Measurements from ENCODE around the gene ADAMTSL1.

The ADAMTSL1 gene

DNA sequence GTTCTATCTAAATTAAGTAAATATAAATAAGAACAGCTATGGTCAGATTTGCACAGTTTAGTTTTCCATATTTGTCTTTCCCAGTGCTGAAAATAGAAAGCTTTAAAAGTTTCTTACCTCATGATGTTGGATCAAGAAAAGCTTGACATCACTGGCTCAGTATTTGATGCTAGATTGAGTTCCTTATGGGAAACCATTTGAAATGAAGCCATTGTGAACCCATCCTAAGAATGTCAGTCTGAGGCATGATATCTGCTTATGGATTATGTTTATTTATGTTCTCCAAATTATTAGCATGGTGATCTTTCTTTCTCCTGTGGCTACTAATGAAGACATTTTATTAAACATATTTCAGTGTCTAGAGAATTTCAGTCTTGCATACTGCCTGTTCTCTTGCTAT is 143.0 kb downstream of the ADAMTSL1 start (continued):
- TF ChIP-seq, protein P1, sequence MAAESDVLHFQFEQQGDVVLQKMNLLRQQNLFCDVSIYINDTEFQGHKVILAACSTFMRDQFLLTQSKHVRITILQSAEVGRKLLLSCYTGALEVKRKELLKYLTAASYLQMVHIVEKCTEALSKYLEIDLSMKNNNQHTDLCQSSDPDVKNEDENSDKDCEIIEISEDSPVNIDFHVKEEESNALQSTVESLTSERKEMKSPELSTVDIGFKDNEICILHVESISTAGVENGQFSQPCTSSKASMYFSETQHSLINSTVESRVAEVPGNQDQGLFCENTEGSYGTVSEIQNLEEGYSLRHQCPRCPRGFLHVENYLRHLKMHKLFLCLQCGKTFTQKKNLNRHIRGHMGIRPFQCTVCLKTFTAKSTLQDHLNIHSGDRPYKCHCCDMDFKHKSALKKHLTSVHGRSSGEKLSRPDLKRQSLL (tag by site-specific recombination; IDR thresholded peaks at IDR 0.05), result no peak
- no peak for TF ChIP-seq ZNF658 (tag by site-specific recombination; IDR thresholded peaks at IDR 0.05)
- no peak for TF ChIP-seq FEZF1 (tag by site-specific recombination; IDR thresholded peaks at IDR 0.05)
- TF ChIP-seq, protein P2, sequence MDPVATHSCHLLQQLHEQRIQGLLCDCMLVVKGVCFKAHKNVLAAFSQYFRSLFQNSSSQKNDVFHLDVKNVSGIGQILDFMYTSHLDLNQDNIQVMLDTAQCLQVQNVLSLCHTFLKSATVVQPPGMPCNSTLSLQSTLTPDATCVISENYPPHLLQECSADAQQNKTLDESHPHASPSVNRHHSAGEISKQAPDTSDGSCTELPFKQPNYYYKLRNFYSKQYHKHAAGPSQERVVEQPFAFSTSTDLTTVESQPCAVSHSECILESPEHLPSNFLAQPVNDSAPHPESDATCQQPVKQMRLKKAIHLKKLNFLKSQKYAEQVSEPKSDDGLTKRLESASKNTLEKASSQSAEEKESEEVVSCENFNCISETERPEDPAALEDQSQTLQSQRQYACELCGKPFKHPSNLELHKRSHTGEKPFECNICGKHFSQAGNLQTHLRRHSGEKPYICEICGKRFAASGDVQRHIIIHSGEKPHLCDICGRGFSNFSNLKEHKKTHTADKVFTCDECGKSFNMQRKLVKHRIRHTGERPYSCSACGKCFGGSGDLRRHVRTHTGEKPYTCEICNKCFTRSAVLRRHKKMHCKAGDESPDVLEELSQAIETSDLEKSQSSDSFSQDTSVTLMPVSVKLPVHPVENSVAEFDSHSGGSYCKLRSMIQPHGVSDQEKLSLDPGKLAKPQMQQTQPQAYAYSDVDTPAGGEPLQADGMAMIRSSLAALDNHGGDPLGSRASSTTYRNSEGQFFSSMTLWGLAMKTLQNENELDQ (tag by site-specific recombination; IDR thresholded peaks at IDR 0.05; ENCODE audit: low read depth), result no peak
- no peak for TF ChIP-seq ZNF76 (tag by site-specific recombination; IDR thresholded peaks at IDR 0.05; ENCODE audit: borderline replicate concordance, low read depth)
- TF ChIP-seq, protein P3, sequence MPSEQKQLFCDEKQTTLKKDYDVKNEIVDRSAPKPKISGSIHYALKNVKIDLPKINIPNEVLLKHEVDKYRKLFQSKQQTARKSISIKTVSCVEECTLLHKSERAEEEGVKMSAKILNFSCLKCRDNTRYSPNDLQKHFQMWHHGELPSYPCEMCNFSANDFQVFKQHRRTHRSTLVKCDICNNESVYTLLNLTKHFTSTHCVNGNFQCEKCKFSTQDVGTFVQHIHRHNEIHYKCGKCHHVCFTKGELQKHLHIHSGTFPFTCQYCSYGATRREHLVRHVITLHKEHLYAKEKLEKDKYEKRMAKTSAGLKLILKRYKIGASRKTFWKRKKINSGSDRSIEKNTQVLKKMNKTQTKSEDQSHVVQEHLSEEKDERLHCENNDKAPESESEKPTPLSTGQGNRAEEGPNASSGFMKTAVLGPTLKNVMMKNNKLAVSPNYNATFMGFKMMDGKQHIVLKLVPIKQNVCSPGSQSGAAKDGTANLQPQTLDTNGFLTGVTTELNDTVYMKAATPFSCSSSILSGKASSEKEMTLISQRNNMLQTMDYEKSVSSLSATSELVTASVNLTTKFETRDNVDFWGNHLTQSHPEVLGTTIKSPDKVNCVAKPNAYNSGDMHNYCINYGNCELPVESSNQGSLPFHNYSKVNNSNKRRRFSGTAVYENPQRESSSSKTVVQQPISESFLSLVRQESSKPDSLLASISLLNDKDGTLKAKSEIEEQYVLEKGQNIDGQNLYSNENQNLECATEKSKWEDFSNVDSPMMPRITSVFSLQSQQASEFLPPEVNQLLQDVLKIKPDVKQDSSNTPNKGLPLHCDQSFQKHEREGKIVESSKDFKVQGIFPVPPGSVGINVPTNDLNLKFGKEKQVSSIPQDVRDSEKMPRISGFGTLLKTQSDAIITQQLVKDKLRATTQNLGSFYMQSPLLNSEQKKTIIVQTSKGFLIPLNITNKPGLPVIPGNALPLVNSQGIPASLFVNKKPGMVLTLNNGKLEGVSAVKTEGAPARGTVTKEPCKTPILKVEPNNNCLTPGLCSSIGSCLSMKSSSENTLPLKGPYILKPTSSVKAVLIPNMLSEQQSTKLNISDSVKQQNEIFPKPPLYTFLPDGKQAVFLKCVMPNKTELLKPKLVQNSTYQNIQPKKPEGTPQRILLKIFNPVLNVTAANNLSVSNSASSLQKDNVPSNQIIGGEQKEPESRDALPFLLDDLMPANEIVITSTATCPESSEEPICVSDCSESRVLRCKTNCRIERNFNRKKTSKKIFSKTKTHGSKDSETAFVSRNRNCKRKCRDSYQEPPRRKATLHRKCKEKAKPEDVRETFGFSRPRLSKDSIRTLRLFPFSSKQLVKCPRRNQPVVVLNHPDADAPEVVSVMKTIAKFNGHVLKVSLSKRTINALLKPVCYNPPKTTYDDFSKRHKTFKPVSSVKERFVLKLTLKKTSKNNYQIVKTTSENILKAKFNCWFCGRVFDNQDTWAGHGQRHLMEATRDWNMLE (tag by site-specific recombination; conservative IDR thresholded peaks at IDR 0.05; ENCODE audit: low read depth), result no peak

DNA sequence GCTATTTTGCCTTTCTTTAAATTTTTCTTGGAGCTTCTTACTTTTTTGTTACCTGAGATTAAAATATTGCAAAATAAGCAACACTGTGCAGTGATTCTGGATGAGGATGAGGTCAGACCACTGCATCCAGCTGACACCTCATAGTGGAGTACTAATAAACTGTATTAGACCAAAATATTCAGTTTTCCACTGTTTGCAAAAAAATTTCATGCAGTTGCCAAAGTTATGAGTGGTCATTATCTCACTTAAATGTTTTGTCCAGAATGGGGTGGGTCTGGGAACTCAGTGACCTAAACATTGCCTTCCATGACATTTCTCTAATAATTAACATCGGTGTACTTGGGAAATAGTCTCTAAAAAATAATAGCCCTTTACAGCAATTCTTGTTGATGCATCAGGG is 143.8 kb downstream of the ADAMTSL1 start:
- TF ChIP-seq ZNF514 (tag by site-specific recombination; IDR thresholded peaks at IDR 0.05), result no peak
- no peak for TF ChIP-seq ZNF335 (tag by site-specific recombination; conservative IDR thresholded peaks at IDR 0.05)
- no peak for TF ChIP-seq ZNF660 (tag by site-specific recombination; IDR thresholded peaks at IDR 0.05)
- TF ChIP-seq ZNF707 (tag by site-specific recombination; IDR thresholded peaks at IDR 0.05), result no peak
- no peak for TF ChIP-seq KLF16 (tag by site-specific recombination; IDR thresholded peaks at IDR 0.05)
- TF ChIP-seq ZNF2 (tag by site-specific recombination; IDR thresholded peaks at IDR 0.05), result no peak
- TF ChIP-seq, protein P4, sequence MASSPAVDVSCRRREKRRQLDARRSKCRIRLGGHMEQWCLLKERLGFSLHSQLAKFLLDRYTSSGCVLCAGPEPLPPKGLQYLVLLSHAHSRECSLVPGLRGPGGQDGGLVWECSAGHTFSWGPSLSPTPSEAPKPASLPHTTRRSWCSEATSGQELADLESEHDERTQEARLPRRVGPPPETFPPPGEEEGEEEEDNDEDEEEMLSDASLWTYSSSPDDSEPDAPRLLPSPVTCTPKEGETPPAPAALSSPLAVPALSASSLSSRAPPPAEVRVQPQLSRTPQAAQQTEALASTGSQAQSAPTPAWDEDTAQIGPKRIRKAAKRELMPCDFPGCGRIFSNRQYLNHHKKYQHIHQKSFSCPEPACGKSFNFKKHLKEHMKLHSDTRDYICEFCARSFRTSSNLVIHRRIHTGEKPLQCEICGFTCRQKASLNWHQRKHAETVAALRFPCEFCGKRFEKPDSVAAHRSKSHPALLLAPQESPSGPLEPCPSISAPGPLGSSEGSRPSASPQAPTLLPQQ (tag by site-specific recombination; IDR thresholded peaks at IDR 0.05), result no peak
- no peak for TF ChIP-seq ZNF677 (tag by site-specific recombination; IDR thresholded peaks at IDR 0.05)
- TF ChIP-seq, protein P5, sequence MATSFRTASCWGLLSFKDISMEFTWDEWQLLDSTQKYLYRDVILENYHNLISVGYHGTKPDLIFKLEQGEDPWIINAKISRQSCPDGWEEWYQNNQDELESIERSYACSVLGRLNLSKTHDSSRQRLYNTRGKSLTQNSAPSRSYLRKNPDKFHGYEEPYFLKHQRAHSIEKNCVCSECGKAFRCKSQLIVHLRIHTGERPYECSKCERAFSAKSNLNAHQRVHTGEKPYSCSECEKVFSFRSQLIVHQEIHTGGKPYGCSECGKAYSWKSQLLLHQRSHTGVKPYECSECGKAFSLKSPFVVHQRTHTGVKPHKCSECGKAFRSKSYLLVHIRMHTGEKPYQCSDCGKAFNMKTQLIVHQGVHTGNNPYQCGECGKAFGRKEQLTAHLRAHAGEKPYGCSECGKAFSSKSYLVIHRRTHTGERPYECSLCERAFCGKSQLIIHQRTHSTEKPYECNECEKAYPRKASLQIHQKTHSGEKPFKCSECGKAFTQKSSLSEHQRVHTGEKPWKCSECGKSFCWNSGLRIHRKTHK (tag by site-specific recombination; IDR thresholded peaks at IDR 0.05), result no peak
- no peak for TF ChIP-seq ZNF24 (tag by site-specific recombination; IDR thresholded peaks at IDR 0.05)
- TF ChIP-seq KLF10 (tag by site-specific recombination; IDR thresholded peaks at IDR 0.05), result no peak
- no peak for TF ChIP-seq ZNF76 (tag by site-specific recombination; IDR thresholded peaks at IDR 0.05; ENCODE audit: borderline replicate concordance, low read depth)
- no peak for TF ChIP-seq KLF9 (tag by site-specific recombination; IDR thresholded peaks at IDR 0.05; ENCODE audit: low read depth)
- TF ChIP-seq GFI1B (tag by site-specific recombination; IDR thresholded peaks at IDR 0.05), result no peak
- POLR2A ChIA-PET, result no interaction called here
- no peak overlapping the region for H3K27ac ChIP-seq (ENCODE audit: extremely low read depth, low read depth, low read length)
- no peak overlapping the region for H3K4me3 ChIP-seq (ENCODE audit: low read depth, low read length)
- CTCF ChIA-PET, result interaction anchor here (0.8 kb wide), 2 partner anchors 13 to 363 kb away, joined by 3 read pairs; no protein-coding TSS in a partner anchor
- no peaks in the 10 kb centered on the region for H3K9me3 ChIP-seq (ENCODE audit: control insufficient read depth, insufficient read depth, low read depth, low read length)
- no peaks in the 10 kb centered on the region for H3K36me3 ChIP-seq (ENCODE audit: control insufficient read depth in 2 of 2, insufficient read depth in 1 of 2, low read length in 2 of 2)
- H3K4me1 ChIP-seq (ENCODE audit: control insufficient read depth, insufficient read depth, low read length), result no peaks in the 10 kb centered on the region
